Stimulated activated CD8-positive, alpha-beta memory T cell treated with anti-CD3 and anti-CD28 coated beads, Interleukin-12 subunit alpha, Interleukin-12 subunit beta, amount 100 ng/mL, for 1 hour (primary cell): Measurements from ENCODE around the gene SPOUT1.
A peak's percentile ranks its signal among the peaks of the same experiment; 100 is the strongest.
"Not testable (repeated sequence)": the region's sequence is repeated elsewhere in the genome, so short reads cannot be mapped to it uniquely, and the experiment has no call there.

Experiments
- DNase-seq: peaks from one replicate; pipeline ENCODE4 v3.0.0-alpha.2; 2020; ENCODE audit warnings: low read depth

SPOUT1 gene

GRCh38 chr9:128809831-128810230 is 19.8 kb downstream of the SPOUT1 start:
- no peak for DNase-seq

- no peak for DNase-seq
These were observed 20.5 kb downstream of the SPOUT1 start for GRCh38 chr9:128809036-128809599.

- no peak for DNase-seq
These were observed 21.1 kb downstream of the SPOUT1 start for GRCh38 chr9:128808543-128808942.

- no peak for DNase-seq
These were observed 21.8 kb downstream of the SPOUT1 start for GRCh38 chr9:128807827-128808226.

DNA sequence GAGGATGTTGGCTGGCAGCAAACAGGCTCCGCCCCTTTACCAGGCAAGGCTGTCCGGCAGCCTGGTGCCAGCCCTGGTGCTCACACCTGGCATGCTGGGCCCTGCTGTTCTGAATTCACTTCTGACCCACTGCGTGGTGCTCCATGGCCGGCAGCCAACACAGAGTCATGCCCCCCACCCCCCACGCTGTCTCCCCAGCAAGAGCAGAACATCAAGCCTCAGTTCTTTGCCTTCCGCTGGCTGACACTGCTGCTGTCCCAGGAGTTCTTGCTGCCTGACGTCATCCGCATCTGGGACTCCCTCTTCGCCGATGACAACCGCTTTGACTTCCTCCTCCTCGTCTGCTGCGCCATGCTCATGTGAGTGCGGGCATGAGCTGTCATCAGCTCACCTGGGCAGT is 23.9 kb downstream of the SPOUT1 start:
- DNase-seq, result no peak

GRCh38 chr9:128802482-128802881 is 27.1 kb downstream of the SPOUT1 start:
- DNase-seq, result no peak

DNA sequence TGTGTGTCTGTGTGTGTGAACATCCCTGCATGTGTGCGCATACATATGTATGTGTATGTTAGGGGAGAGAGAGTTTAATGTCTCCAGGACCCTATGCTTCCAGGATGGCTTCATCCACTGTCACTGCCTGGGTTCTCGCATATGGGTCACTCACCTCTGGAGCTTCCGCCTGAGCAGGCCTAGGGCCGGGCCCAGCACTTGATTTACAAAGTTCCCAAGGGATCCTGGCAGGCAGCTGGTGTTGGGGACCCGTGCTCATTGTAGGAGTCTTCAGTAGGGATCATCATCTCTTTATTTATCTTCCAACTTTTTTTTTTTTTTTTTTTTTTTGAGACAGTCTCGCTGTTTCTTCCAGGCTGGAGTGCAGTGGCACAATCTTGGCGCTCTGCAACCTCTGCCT is 29.5 kb downstream of the SPOUT1 start:
- no peak for DNase-seq

GRCh38 chr9:128798896-128799295 is 30.7 kb downstream of the SPOUT1 start:
- DNase-seq, result no peak

DNA sequence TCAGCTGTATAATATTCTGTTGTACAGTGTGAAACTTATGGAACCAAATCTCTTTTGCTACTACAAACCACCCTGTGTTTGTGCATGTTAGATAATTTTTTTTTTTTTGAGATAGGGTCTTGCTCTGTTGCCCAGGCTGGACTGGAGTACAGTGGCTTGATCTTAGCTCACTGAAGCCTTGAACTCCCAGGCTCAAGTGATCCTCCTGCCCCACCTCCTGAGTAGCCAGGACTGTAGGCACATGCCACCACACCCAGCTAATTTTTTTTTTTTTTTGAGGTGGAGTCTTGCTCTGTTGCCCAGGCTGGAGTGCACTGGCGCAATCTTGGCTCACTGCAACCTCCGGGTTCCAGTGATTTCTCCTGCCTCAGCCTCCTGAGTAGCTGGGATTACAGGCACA is 34.6 kb downstream of the SPOUT1 start:
- DNase-seq, result not testable (repeated sequence)

- no peak for DNase-seq
These were observed 36.5 kb downstream of the SPOUT1 start for GRCh38 chr9:128792978-128793686.

- no peak for DNase-seq
These were observed 37.5 kb downstream of the SPOUT1 start for GRCh38 chr9:128792134-128792533.

- DNase-seq, result no peak
These were observed 39.1 kb downstream of the SPOUT1 start for GRCh38 chr9:128790536-128790935.

DNA sequence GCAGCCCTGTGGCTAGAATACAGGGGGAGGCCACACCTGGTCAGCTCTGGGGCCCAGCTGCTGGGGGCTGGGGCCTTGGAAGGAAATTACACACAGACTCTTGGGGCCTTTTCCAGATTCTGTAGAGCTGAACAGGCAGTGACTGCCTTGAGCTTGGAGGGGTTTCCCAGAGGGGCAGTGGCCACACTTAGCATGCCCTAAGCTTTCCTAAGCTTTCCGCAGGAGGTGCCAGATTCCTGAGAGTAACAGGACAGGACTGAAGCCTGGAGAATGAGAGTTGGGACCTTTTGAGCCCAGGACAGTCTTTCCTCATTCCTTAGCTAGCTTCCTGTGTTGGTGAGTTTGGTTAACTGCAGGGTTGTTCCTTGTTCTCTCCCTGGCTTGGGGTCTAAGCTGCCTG is 41.1 kb downstream of the SPOUT1 start:
- DNase-seq, result no peak

DNA sequence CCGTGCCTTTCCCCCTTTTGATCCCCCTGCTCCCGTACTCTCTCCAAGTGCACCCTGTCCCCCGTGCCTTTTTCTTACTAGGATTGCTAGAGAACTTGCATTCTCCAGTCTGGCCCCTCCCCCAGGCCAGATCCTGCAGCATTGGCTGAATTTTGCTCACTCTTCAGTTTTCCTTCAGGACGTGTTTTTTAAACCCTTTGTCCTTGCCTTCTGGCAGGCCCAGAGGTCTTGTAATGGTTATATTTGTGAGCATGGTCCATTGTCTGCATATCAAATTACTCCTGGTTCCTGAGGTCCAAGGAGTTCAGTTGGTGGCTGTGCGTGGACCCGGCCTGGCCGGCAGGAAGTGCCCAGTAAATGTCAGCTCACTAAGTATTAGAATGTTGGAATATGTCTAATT is 41.9 kb downstream of the SPOUT1 start:
- DNase-seq, result no peak

- peak; percentile 82 for DNase-seq
These were observed 42.7 kb downstream of the SPOUT1 start, which contains the start of gene TBC1D13 for GRCh38 chr9:128786681-128787601. Gene TBC1D13, plus strand, starts transcription at chr9:128787253. Its CDS starts 101 bp downstream, at chr9:128787354.

DNA sequence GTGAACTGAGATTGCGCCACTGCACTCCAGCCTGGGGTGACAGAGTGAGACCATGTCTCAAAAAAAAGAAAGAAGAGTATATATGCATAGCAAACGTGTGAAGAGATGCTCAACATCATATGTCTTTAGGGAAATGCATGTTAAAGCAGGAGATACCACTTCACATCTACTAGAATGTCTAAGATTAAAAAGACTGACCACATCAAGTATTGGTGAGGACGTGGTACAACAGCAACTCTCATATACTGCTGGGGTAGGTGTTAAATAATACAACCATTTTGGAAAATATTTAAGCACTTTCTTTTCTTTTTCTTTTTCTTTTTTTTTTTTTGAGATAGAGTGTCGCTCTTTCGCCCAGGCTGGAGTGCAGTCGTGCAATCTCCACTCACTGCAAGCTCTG is 44.2 kb downstream of the SPOUT1 start:
- no peak for DNase-seq

DNA sequence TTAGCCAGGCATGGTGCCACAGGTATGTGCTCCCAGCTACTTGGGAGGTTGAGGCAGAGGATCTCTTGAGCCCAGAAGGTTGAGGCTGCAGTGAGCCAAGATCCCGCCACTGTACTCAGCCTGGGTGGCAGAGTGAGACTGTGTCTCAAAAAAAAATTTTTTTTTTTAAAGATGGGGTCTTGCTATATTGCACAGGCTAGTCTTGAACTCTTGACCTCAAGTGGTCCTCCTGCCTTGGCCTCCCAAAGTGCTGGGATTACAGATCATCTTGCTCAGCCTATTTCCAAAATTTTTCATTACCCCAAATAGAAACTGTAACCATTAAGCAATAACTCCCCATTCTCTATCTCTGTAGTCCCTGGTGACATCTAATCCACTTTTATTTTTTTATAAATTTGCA is 46.9 kb downstream of the SPOUT1 start:
- no peak for DNase-seq

GRCh38 chr9:128781187-128782070 is 48.2 kb downstream of the SPOUT1 start:
- DNase-seq, result no peak

- not testable (repeated sequence) for DNase-seq
These were observed 49.5 kb downstream of the SPOUT1 start for GRCh38 chr9:128780093-128780492.

GRCh38 chr9:128774804-128775203 is 54.8 kb downstream of the SPOUT1 start:
- no peak for DNase-seq

DNA sequence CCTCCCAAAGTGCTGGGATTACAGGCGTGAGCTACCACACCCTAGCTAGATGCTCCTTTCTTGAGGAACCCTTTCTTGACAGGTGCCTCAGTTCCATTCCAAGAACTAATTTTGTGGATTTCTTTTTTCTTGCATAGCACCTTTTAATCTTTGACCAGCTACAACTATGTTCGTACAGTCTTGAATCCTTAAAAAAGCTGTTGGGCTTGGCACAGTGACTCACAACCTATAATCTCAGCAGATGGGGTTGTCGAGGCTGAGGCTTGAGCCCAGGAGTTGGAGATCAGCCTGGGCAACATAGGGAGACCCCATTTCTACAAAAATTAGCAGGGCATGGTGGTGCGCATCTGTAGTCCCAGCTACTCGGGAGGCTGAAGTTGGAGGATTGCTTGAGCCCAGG is 56.5 kb downstream of the SPOUT1 start:
- DNase-seq, result no peak
